GM10248 (cell line): ENCODE data around the gene SLC43A1.

Source experiments
- CTCF ChIA-PET: fragments of 300-600 bp; sonication (Branson Sonifier 250); formaldehyde crosslinking; extraction: SDS; loops from one replicate; lab custom pipeline; 2021; ENCODE audit warnings: antibody characterized with exemption; lab: Yijun Ruan, JAX
- POLR2A ChIA-PET: fragments of 350-650 bp; sonication (Branson Sonifier 250); formaldehyde crosslinking; extraction: SDS; loops from one replicate; lab custom pipeline; 2020; ENCODE audit warnings: antibody characterized with exemption; lab: Yijun Ruan, JAX
- DNase-seq: peaks from one replicate; pipeline ENCODE4 v3.0.0; 2012; ENCODE audit errors: extremely low spot score
- TF ChIP-seq, protein P1 (sequence below): IDR thresholded peaks from 2 replicates; pipeline ENCODE4 v1.5.1; 2012; ENCODE audit warnings: mild to moderate bottlenecking, low read depth; ENCODE audit errors: extremely low read depth, missing control alignments, control extremely low read depth

The SLC43A1 gene

DNA sequence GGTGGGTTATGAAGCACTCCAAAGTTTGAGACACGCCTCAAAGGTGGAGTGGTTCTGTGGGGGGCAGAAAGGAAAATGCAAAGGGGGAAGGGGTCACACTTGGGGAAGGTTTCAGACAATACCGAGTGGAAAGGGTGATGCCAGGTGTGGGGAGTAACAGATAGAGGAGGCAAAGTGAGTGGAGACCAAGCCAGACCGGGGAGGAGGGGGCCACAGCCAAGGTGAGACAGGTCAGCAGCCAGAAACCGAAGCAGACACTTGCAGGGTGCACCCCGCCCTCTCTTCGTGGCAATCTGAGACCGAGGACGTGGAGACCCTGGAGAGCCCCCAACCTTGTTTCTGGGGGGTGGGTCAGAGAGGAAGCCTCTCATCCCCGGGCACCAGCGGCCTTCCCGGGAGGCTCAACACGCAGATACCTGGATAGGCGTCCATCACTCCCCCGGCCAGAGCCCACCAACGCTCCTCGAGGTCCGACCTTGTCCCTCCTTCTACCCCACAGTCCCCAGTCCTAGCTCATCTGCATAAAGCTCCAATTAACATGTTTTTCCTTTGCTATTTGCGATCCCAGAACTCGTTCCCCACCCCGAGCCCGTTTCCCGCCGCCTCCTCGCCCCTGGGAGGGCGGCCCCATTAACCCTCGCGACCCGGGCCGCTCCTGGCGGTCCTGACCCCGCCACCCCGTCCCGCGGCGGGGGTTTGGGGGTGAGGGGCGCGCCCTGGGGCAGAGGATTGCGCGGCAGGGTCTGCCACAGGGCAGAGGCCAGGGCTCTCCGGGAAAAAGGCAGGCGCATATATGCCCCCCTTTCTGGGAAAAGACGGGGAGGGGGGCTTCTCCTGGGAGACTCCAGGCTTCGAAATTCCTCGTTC lies 33.4 kb downstream of the SLC43A1 start:
- ChIA-PET POLR2A (no interaction called here), CTCF (interaction anchor here (0.8 to 9.2 kb wide), 13 partner anchors 9 to 159 kb away, joined by 3 to 200 read pairs (median 4); partner anchors contain the start of genes RTN4RL2 and SLC43A1)
- TF ChIP-seq, protein P1, sequence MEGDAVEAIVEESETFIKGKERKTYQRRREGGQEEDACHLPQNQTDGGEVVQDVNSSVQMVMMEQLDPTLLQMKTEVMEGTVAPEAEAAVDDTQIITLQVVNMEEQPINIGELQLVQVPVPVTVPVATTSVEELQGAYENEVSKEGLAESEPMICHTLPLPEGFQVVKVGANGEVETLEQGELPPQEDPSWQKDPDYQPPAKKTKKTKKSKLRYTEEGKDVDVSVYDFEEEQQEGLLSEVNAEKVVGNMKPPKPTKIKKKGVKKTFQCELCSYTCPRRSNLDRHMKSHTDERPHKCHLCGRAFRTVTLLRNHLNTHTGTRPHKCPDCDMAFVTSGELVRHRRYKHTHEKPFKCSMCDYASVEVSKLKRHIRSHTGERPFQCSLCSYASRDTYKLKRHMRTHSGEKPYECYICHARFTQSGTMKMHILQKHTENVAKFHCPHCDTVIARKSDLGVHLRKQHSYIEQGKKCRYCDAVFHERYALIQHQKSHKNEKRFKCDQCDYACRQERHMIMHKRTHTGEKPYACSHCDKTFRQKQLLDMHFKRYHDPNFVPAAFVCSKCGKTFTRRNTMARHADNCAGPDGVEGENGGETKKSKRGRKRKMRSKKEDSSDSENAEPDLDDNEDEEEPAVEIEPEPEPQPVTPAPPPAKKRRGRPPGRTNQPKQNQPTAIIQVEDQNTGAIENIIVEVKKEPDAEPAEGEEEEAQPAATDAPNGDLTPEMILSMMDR: no peak
- DNase-seq: no peak

DNA sequence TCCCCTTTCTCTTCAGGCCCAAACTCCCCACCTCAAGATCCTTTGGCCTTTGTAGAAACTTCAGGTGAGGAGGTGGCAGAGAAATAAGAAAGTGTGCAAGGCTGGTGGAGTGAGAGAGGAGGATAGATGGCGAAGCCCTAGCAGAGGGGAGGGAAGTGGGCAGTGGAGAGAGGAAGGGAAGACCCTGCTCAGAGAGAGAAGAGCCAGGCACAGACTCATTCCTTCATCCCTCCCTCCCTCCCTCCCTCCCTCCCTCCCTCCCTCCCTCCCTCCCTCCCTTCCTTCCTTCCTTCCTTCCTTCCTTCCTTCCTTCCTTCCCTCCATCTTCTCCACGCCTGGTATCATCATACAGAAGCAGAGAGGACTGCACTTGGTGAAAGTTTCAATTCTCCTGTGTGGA lies 34.2 kb downstream of the SLC43A1 start:
- no peak for DNase-seq
- TF ChIP-seq, protein P1: no peak
- ChIA-PET POLR2A (no interaction called here), CTCF (interaction anchor here (0.8 to 9.2 kb wide), 11 partner anchors 8 to 136 kb away, joined by 3 to 200 read pairs (median 10); partner anchors contain the start of gene RTN4RL2)

DNA sequence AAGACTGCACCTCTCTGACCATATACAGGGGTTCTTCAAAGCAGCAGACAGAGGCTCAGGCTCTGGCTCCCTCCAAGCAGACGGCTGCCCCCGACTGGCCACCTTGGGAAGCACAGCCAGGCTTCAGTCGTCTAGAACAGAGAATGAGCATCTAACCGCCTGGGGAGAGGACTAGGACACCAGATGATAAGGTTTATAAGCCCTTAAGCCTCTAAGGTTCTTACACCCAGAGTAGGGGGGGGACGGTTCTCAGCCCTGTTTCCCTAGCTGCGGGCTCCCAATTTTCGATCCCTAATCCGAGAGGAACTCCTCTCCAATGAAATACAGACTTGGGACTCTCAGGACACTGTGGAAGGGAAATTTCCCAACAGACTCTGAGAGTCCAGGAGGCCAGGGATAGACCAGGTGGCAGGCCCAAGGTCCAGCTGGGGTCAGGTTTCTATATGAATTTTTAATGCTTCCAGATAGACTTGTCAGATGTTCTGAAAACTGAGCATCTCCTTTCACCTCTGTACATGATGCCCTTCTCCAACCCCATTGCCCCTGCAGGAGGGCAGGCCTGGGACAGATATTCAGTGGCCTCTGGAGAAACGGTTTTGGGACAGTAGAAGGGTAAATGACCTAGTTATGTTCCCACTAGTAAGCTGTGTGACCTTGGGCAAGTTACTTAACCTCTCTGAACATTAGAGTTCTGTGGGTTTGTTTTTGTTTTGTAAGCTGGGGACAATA lies 34.9 kb downstream of the SLC43A1 start:
- DNase-seq: peak; percentile 80
- TF ChIP-seq, protein P1: peak; percentile 88
- ChIA-PET POLR2A (no interaction called here), CTCF (interaction anchor here (0.8 to 9.2 kb wide), 12 partner anchors 7 to 159 kb away, joined by 3 to 200 read pairs (median 7); partner anchors contain the start of gene RTN4RL2)

DNA sequence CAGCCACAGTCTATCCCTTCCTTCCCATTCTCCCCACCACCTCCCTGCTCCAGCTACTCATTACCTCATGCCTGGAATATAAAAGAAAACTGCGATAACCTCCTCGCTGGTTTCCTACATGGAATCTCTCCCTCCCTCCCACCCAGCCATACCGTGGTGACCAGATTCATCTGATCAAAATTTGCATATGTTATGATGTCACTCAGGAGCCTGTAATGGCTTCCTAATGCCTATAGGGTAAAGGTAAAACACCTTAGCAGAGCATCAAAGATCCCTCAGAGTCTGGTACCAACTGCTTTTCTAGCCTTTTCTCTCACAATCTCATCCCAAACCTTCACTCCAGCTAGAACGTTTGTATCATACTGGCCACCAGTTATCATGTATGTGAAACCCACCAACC lies 35.6 kb downstream of the SLC43A1 start:
- DNase-seq: no peak
- TF ChIP-seq, protein P1: no peak
- CTCF ChIA-PET: interaction anchor here (1.0 to 9.2 kb wide), 5 partner anchors 14 to 159 kb away, joined by 3 to 200 read pairs (median 48); partner anchors contain the start of gene RTN4RL2
- POLR2A ChIA-PET: no interaction called here

- no peak for DNase-seq
- TF ChIP-seq, protein P1: no peak
- POLR2A ChIA-PET: no interaction called here
- CTCF ChIA-PET: interaction anchor here (1.0 to 9.2 kb wide), 8 partner anchors 14 to 161 kb away, joined by 3 to 200 read pairs (median 4); partner anchors contain the start of gene RTN4RL2
Observed at GRCh38 chr11:57479021-57479663, 36.4 kb downstream of the SLC43A1 start.

- no peak for DNase-seq
- TF ChIP-seq, protein P1: no peak
- POLR2A ChIA-PET: no interaction called here
- CTCF ChIA-PET: interaction anchor here (0.8 to 9.2 kb wide), 10 partner anchors 10 to 162 kb away, joined by 3 to 200 read pairs (median 4); partner anchors contain the start of genes RTN4RL2 and UBE2L6
Observed at GRCh38 chr11:57477507-57478189, 37.9 kb downstream of the SLC43A1 start.
